K562 (cell line): Measurements from ENCODE around the gene SH3TC1. TPM values are rescaled to one million over a fixed set of nuclear protein-coding genes. Genes with fewer than 3 reads are reported as not detected.

Source experiments
- ATAC-seq: fragments of 200-7000 bp; cut with Tn5 transposase; 3 replicates; pipeline ENCODE4 v1.9.1; 2020; ENCODE audit warnings: moderate library complexity
- BruUV-seq: library from RNA; stranded (reverse); fragments of 400-500 nt; replicated peaks from 2 replicates; lab custom pipeline; 2021; lab: Mats Ljungman, UMichigan
- CTCF ChIA-PET: fragments of 300-600 bp; formaldehyde crosslinking; extraction: SDS; loops from one replicate; lab custom pipeline; 2021; ENCODE audit warnings: low intra/inter-chr PET ratio; lab: Yijun Ruan, JAX
- POLR2A ChIA-PET: fragments of 300-600, 350-650 bp; sonication (Branson Sonifier 250); formaldehyde crosslinking; extraction: SDS; loops from one replicate; lab custom pipeline; 2021; ENCODE audit warnings: antibody characterized with exemption, inconsistent platforms; lab: Yijun Ruan, JAX
- DNase-seq, 4 experiments: peaks; one replicate each; pipeline versions ENCODE4 v3.0.0 to v3.0.0-alpha.2; 2011 to 2018; ENCODE audit warnings: low spot score in 3 of 4, mixed read lengths in 3 of 4; ENCODE audit errors: extremely low read depth in 1 of 4
- FAIRE-seq: peaks from 2 replicates; lab custom pipeline; 2011; peaks lifted over from hg19 to GRCh38; lab: Jason Lieb, UNC
- H2AFZ ChIP-seq: 2 replicates; pipeline ENCODE4 v1.6.0; 2011; ENCODE audit warnings: low read depth, low read length, control low read depth, inconsistent platforms
- H3K27ac ChIP-seq: fragments of 200-600 bp; 3 replicates; pipeline ENCODE4 v1.8.0; 2011; ENCODE audit warnings: low read depth, mild to moderate bottlenecking, control low read depth, inconsistent platforms, low read length, moderate library complexity, mixed read lengths; ENCODE audit errors: extremely low read depth
- H3K27me3 ChIP-seq, 2 experiments: fragments of 300-600 bp in 1 of 2; 2 replicates in 1 of 2; 3 replicates in 1 of 2; pipeline versions ENCODE4 v1.6.0 to v1.8.0; 2011; ENCODE audit warnings: inconsistent platforms in 2 of 2, low read length in 2 of 2, mild to moderate bottlenecking in 1 of 2, mixed read lengths in 1 of 2, moderate library complexity in 1 of 2; ENCODE audit not compliant: control insufficient read depth in 2 of 2, insufficient read depth in 2 of 2
- H3K36me3 ChIP-seq: fragments of 300-600 bp; 3 replicates; pipeline ENCODE4 v1.8.0; 2011; ENCODE audit warnings: mild to moderate bottlenecking, low read length, inconsistent platforms; ENCODE audit not compliant: control insufficient read depth, insufficient read depth
- H3K4me1 ChIP-seq, 2 experiments: fragments of 200-600 bp in 1 of 2; replicated peaks in 1 of 2; 2 replicates in 1 of 2; 3 replicates in 1 of 2; pipeline versions ENCODE4 v1.5.1 to v1.8.0; 2011; ENCODE audit warnings: inconsistent platforms in 2 of 2, low read length in 2 of 2, mild to moderate bottlenecking in 1 of 2, mixed read lengths in 1 of 2, moderate library complexity in 1 of 2; ENCODE audit not compliant: control insufficient read depth in 2 of 2, insufficient read depth in 2 of 2
- H3K4me2 ChIP-seq: 2 replicates; pipeline ENCODE4 v1.6.1; 2011; ENCODE audit warnings: low read length, control low read depth, inconsistent platforms, mixed read lengths; ENCODE audit not compliant: insufficient read depth
- H3K4me3 ChIP-seq: fragments of 200-600 bp; sonication (generic), shearing (Covaris generic); 2 replicates; pipeline ENCODE4 v1.5.1; 2016; ENCODE audit warnings: control low read depth, inconsistent platforms
- H3K79me2 ChIP-seq: fragments of 200-600 bp; 3 replicates; pipeline ENCODE4 v1.8.0; 2011; ENCODE audit warnings: low read length, inconsistent platforms; ENCODE audit not compliant: control insufficient read depth, insufficient read depth
- H3K9ac ChIP-seq, 2 experiments: 2 replicates each; pipeline versions ENCODE4 v1.6.0 to v1.6.1; 2011; ENCODE audit warnings: low read depth in 2 of 2, low read length in 2 of 2, control low read depth in 1 of 2, inconsistent platforms in 1 of 2, mild to moderate bottlenecking in 1 of 2, mixed read lengths in 1 of 2; ENCODE audit not compliant: insufficient read depth in 1 of 2
- H3K9me1 ChIP-seq: one replicate; pipeline ENCODE4 v1.6.0; 2011; ENCODE audit warnings: inconsistent platforms, mild to moderate bottlenecking, low read length, moderate library complexity; ENCODE audit not compliant: control insufficient read depth, insufficient read depth
- H3K9me3 ChIP-seq: replicated peaks from 2 replicates; pipeline ENCODE4 v1.5.1; 2011; ENCODE audit warnings: low read depth, low read length, inconsistent platforms; ENCODE audit not compliant: control insufficient read depth, insufficient read depth
- H4K20me1 ChIP-seq: replicated peaks from 2 replicates; pipeline ENCODE4 v1.6.1; 2011; ENCODE audit warnings: low read length, inconsistent platforms, mixed read lengths; ENCODE audit not compliant: control insufficient read depth, insufficient read depth
- ADNP ChIP-seq: fragments of 200-800 bp; sonication (Bioruptor generic); IDR thresholded peaks from 2 replicates; pipeline ENCODE4 v1.6.1; 2016; ENCODE audit warnings: missing genetic modification characterization, missing compliant biosample characterization
- C11orf30 ChIP-seq: fragments of 450-650 bp; IDR thresholded peaks from 2 replicates; pipeline ENCODE4 v1.6.1; 2016; ENCODE audit warnings: low read depth, mild to moderate bottlenecking
- CTCF ChIP-seq, 3 experiments: IDR thresholded peaks in 2 of 3; conservative IDR thresholded peaks in 1 of 3; 2 replicates each; pipeline ENCODE4 v1.5.1; 2011 to 2012; ENCODE audit warnings: low read length in 3 of 3, mild to moderate bottlenecking in 3 of 3, control low read depth in 2 of 3, improper control_type of control experiment in 1 of 3, inconsistent platforms in 1 of 3, low read depth in 1 of 3, mixed read lengths in 1 of 3, moderate library complexity in 1 of 3; ENCODE audit not compliant: insufficient read depth in 2 of 3
- ETV5 ChIP-seq: sonication (generic); formaldehyde crosslinking; IDR thresholded peaks from 2 replicates; pipeline ENCODE4 v1.4.0; 2020; ENCODE audit warnings: low read depth, mild to moderate bottlenecking, missing genetic modification reagents
- LARP7 ChIP-seq: fragments of 450-650 bp; IDR thresholded peaks from 2 replicates; pipeline ENCODE4 v1.6.1; 2016
- NRF1 ChIP-seq, 2 experiments: fragments of 450-650 bp; IDR thresholded peaks in 1 of 2; conservative IDR thresholded peaks in 1 of 2; 2 replicates each; pipeline ENCODE4 v1.6.1; 2014; ENCODE audit warnings: mild to moderate bottlenecking in 2 of 2
- PHF21A ChIP-seq: fragments of 450-650 bp; IDR thresholded peaks from 2 replicates; pipeline ENCODE4 v1.6.1; 2017; ENCODE audit warnings: low read depth, borderline replicate concordance
- RNF2 ChIP-seq: sonication (generic); IDR thresholded peaks from 2 replicates; pipeline ENCODE4 v1.6.1; 2016
- ZFP36 ChIP-seq: fragments of 150-350 bp; IDR thresholded peaks from 2 replicates; pipeline ENCODE4 v1.6.1; 2018; ENCODE audit warnings: low read length, low read depth; ENCODE audit not compliant: partially characterized antibody
- ZNF277 ChIP-seq: fragments of 250-450 bp; sonication (Bioruptor Pico); IDR thresholded peaks from 2 replicates; pipeline ENCODE4 v1.8.0; 2022; ENCODE audit warnings: inconsistent platforms, mild to moderate bottlenecking, moderate library complexity, borderline replicate concordance
- WGBS: fragments of 100-300 bp; shearing (Covaris generic); methylation state at CpG from one replicate; pipeline ENCODE4 v1.1.6; 2016; ENCODE audit warnings: low coverage, mixed read lengths; ENCODE audit not compliant: insufficient coverage; ENCODE audit errors: missing lambda C conversion rate; 5-methylcytosine and 5-hydroxymethylcytosine counted together
- in situ Hi-C: fragments of 300-500 bp; cut with MboI; formaldehyde crosslinking; loops from 4 replicates; pipeline ENCODE4 v1.15.0; 2018; ENCODE audit warnings: inconsistent platforms, mixed read lengths
- intact Hi-C: fragments of 100-400 bp; cut with micrococcal nuclease; formaldehyde crosslinking; loops from 2 replicates; pipeline ENCODE4 v1.14.2; 2022
- polyA plus RNA-seq, 8 experiments: library from polyadenylated mRNA; depleted of rRNA in 4 of 8; stranded (reverse) in 5 of 8; unstranded in 3 of 8; fragments of >200 nt; fragmentation: Nextera tagmentation in 2 of 8; fragmentation: Illumina TruSeq in 1 of 8; extraction: Ambion mirVana in 2 of 8; extraction: Trizol in 1 of 8; gene quantifications; 2 replicates each; pipeline versions ENCODE4 v1.2.1 to v1.2.3, GENCODE V29; 2011 to 2014; ENCODE audit warnings: inconsistent platforms in 1 of 8, missing spikeins in 1 of 8
- total RNA-seq, 7 experiments: library from RNA; depleted of rRNA in 6 of 7; stranded (reverse); fragments of >200 nt in 6 of 7; fragmentation: Illumina TruSeq in 2 of 7; extraction: Trizol in 2 of 7; gene quantifications; 2 replicates each; pipeline versions ENCODE4 v1.2.1 to v1.2.3, GENCODE V29; 2011 to 2021; ENCODE audit warnings: low replicate concordance in 1 of 7

The SH3TC1 gene
- total and polyA plus RNA-seq, 9 of the 15 experiments (the other 6 are each of a cell fraction or from before 2014, with no cell fraction given): 0.04 to 2.1 (median 0.48) TPM; not detected in 1

GRCh38 chr4:8244001-8244757, 45.1 kb downstream of the SH3TC1 start:
- in situ Hi-C loops: loop anchor here (5.0 kb wide), 1 partner anchor 158 kb away; no protein-coding TSS in a partner anchor
- no TSS peak for BruUV-seq
- POLR2A ChIA-PET: interaction anchor here (0.6 to 1.0 kb wide), 4 partner anchors 10 to 349 kb away, joined by 3 to 5 read pairs (median 4); partner anchors contain the start of gene CPZ

GRCh38 chr4:8244931-8245460, 45.9 kb downstream of the SH3TC1 start:
- BruUV-seq: no TSS peak
- 33% methylated on average over 19 of the region's 19 CpGs for WGBS
- no peak for ATAC-seq

More at GRCh38 chr4:8244001-8244757, 45.1 kb downstream of the SH3TC1 start:
- H2AFZ ChIP-seq: no peak overlapping the region
- CTCF ChIA-PET: interaction anchor here (4.9 kb wide), 1 partner anchor 159 kb away, joined by 69 read pairs; no protein-coding TSS in a partner anchor
- 39% methylated on average over 18 of the region's 18 CpGs for WGBS
- H3K27me3 ChIP-seq: peaks cover 0 to 51% of the 10 kb centered on the region in 2 experiments; a peak in 2 of 5 replicates
- TF ChIP-seq ETV5 (CRISPR knock-in tag): no peak
- peak; percentile 64 for TF ChIP-seq ZFP36
- TF ChIP-seq, all 486 proteins: peak for 1
- H3K4me2 ChIP-seq: no peak overlapping the region
- H4K20me1 ChIP-seq: no peaks in the 10 kb centered on the region; the same call in 1 of the 2 replicates
- no peaks in the 10 kb centered on the region for H3K9me3 ChIP-seq
- H3K9ac ChIP-seq: 0 out of 4 replicates have a peak overlapping the region, but pooled peaks of 1 of the 2 experiments have one; percentile 9
- ATAC-seq (no peak), DNase-seq (no peak), FAIRE-seq (no peak)
- no peak overlapping the region for H3K4me3 ChIP-seq
- intact Hi-C loops: loop anchor here (10.0 kb wide), 1 partner anchor 61 kb away; no protein-coding TSS in a partner anchor
- H3K4me1 ChIP-seq: peaks cover 6 to 30% of the 10 kb centered on the region in 2 experiments; a peak in 3 of 5 replicates
- no peaks in the 10 kb centered on the region for H3K9me1 ChIP-seq
- no peaks in the 10 kb centered on the region for H3K36me3 ChIP-seq
- H3K27ac ChIP-seq: no peak overlapping the region
- H3K79me2 ChIP-seq: no peaks in the 10 kb centered on the region

More at GRCh38 chr4:8244931-8245460, 45.9 kb downstream of the SH3TC1 start:
- TF ChIP-seq C11orf30: no peak
- TF ChIP-seq ZNF277 (CRISPR knock-in tag): no peak
- no peak for TF ChIP-seq LARP7
- TF ChIP-seq PHF21A: no peak
- TF ChIP-seq NRF1 (conservative IDR thresholded peaks at IDR 0.05 in 1 of 2, IDR thresholded peaks at IDR 0.05 in 1 of 2): no peak
- no peak for TF ChIP-seq ADNP (tag)
- no peak for TF ChIP-seq RNF2
- TF ChIP-seq CTCF (IDR thresholded peaks at IDR 0.05 in 2 of 3, conservative IDR thresholded peaks at IDR 0.05 in 1 of 3; ENCODE audit: insufficient read depth in 2 of 3, low read depth in 1 of 3, low read length in 3 of 3): no peak
- no peak overlapping the region for H2AFZ ChIP-seq
- POLR2A ChIA-PET: interaction anchor here (1.0 kb wide), 1 partner anchor 166 kb away, joined by 3 read pairs; no protein-coding TSS in a partner anchor
- no peak for FAIRE-seq
- in situ Hi-C loops: loop anchor here (5.0 kb wide), 1 partner anchor 157 kb away; no protein-coding TSS in a partner anchor
- no peaks in the 10 kb centered on the region; the same call in 1 of the 2 replicates for H4K20me1 ChIP-seq
- no peak overlapping the region for H3K4me2 ChIP-seq
- H3K79me2 ChIP-seq: no peaks in the 10 kb centered on the region
- no peak overlapping the region for H3K9ac ChIP-seq
- intact Hi-C loops: loop anchor here (10.0 kb wide), 1 partner anchor 60 kb away; no protein-coding TSS in a partner anchor
- H3K27me3 ChIP-seq: peaks cover 0 to 50% of the 10 kb centered on the region in 2 experiments; a peak in 3 of 5 replicates
- peaks cover 6 to 30% of the 10 kb centered on the region in 2 experiments; a peak in 3 of 5 replicates for H3K4me1 ChIP-seq
- H3K9me3 ChIP-seq: no peaks in the 10 kb centered on the region
- H3K9me1 ChIP-seq: no peaks in the 10 kb centered on the region
- DNase-seq: no peak
- CTCF ChIA-PET: no interaction called here
- H3K4me3 ChIP-seq: no peak overlapping the region
- H3K36me3 ChIP-seq: no peaks in the 10 kb centered on the region
- H3K27ac ChIP-seq: no peak overlapping the region
